ENCODE results near the gene FNDC5. TPM values are rescaled to one million over a fixed set of nuclear protein-coding genes. Genes with fewer than 3 reads are reported as not detected.

Gene FNDC5
- total and polyA plus RNA-seq, 10 of the 15 experiments (the other 5 are each of a cell fraction or from before 2014, with no cell fraction given): 0.01 to 0.29 (median 0.19) TPM; not detected in 4

- no peak for FAIRE-seq
- POLR2A ChIA-PET: interaction anchor here (0.6 kb wide), 1 partner anchor 43 kb away, joined by 5 read pairs; no protein-coding TSS in a partner anchor
- WGBS (ENCODE audit: insufficient coverage, insufficient replicate concordance, low lambda C conversion rate, missing lambda C conversion rate): 100% methylated on average over 1 of the region's 1 CpG
These were observed 6.8 kb downstream of the FNDC5 start for GRCh38 chr1:32863881-32864245.

GRCh38 chr1:32863218-32863880 is 7.4 kb downstream of the FNDC5 start:
- CTCF ChIA-PET: interaction anchor here (0.9 to 6.5 kb wide), 5 partner anchors 9 to 111 kb away, joined by 3 to 37 read pairs (median 4); no protein-coding TSS in a partner anchor
- WGBS (ENCODE audit: insufficient coverage, insufficient replicate concordance, low lambda C conversion rate, missing lambda C conversion rate): 95% methylated on average over 4 of the region's 4 CpGs
- FAIRE-seq: no peak
- no peaks in the 10 kb centered on the region for H4K20me1 ChIP-seq (ENCODE audit: control insufficient read depth, insufficient read depth)
- intact Hi-C loops (cut with micrococcal nuclease; ENCODE audit: unreplicated experiment) (no loop called here), in situ Hi-C loops (cut with MboI) (no loop called here)
- no peak overlapping the region for H3K4me3 ChIP-seq
- POLR2A ChIA-PET: interaction anchor here (0.6 kb wide), 2 partner anchors 13 to 43 kb away, joined by 3 to 5 read pairs; no protein-coding TSS in a partner anchor
- DNase-seq (ENCODE audit: low read depth, low spot score): no peak
- ATAC-seq: no peak
- H3K9ac ChIP-seq (ENCODE audit: control insufficient read depth, insufficient read depth, low read length): no peak overlapping the region
- H3K4me2 ChIP-seq (ENCODE audit: control insufficient read depth, insufficient read depth): no peak overlapping the region
- H3K36me3 ChIP-seq (ENCODE audit: control insufficient read depth in 2 of 2, insufficient read depth in 2 of 2, low read length in 1 of 2): peaks cover 7 to 22% of the 10 kb centered on the region in 2 experiments
- H3K4me1 ChIP-seq (ENCODE audit: control insufficient read depth, insufficient read depth, low read length): no peaks in the 10 kb centered on the region
- SMC1A ChIA-PET (ENCODE audit: uncharacterized antibody, unreplicated experiment): interaction anchor here (2.8 kb wide), 1 partner anchor 12 kb away, joined by 13 read pairs; no protein-coding TSS in a partner anchor
- no peak overlapping the region for H2AFZ ChIP-seq (ENCODE audit: control insufficient read depth, low read depth, low read length)
- no peak overlapping the region for H3K27ac ChIP-seq (ENCODE audit: control insufficient read depth, insufficient read depth)
- RAD21 ChIA-PET (ENCODE audit: unreplicated experiment): no interaction called here
- no peaks in the 10 kb centered on the region for H3K27me3 ChIP-seq (replicated peaks in 1 of 2; ENCODE audit: control insufficient read depth in 2 of 2, insufficient read depth in 2 of 2, low read length in 1 of 2)
- H3K79me2 ChIP-seq (ENCODE audit: control insufficient read depth, insufficient read depth, low read length): no peaks in the 10 kb centered on the region
- no TSS peak for BruUV-seq (replicated peaks)
- no peaks in the 10 kb centered on the region for H3K9me3 ChIP-seq (replicated peaks; ENCODE audit: control insufficient read depth, insufficient read depth, low read length)
- TF ChIP-seq, protein P1, sequence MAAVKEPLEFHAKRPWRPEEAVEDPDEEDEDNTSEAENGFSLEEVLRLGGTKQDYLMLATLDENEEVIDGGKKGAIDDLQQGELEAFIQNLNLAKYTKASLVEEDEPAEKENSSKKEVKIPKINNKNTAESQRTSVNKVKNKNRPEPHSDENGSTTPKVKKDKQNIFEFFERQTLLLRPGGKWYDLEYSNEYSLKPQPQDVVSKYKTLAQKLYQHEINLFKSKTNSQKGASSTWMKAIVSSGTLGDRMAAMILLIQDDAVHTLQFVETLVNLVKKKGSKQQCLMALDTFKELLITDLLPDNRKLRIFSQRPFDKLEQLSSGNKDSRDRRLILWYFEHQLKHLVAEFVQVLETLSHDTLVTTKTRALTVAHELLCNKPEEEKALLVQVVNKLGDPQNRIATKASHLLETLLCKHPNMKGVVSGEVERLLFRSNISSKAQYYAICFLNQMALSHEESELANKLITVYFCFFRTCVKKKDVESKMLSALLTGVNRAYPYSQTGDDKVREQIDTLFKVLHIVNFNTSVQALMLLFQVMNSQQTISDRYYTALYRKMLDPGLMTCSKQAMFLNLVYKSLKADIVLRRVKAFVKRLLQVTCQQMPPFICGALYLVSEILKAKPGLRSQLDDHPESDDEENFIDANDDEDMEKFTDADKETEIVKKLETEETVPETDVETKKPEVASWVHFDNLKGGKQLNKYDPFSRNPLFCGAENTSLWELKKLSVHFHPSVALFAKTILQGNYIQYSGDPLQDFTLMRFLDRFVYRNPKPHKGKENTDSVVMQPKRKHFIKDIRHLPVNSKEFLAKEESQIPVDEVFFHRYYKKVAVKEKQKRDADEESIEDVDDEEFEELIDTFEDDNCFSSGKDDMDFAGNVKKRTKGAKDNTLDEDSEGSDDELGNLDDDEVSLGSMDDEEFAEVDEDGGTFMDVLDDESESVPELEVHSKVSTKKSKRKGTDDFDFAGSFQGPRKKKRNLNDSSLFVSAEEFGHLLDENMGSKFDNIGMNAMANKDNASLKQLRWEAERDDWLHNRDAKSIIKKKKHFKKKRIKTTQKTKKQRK (IDR thresholded peaks at IDR 0.05; ENCODE audit: low read depth, low read length): no peak
- TF ChIP-seq, protein P2, sequence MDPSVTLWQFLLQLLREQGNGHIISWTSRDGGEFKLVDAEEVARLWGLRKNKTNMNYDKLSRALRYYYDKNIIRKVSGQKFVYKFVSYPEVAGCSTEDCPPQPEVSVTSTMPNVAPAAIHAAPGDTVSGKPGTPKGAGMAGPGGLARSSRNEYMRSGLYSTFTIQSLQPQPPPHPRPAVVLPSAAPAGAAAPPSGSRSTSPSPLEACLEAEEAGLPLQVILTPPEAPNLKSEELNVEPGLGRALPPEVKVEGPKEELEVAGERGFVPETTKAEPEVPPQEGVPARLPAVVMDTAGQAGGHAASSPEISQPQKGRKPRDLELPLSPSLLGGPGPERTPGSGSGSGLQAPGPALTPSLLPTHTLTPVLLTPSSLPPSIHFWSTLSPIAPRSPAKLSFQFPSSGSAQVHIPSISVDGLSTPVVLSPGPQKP (IDR thresholded peaks at IDR 0.05; ENCODE audit: low read depth, low read length): no peak
- TF ChIP-seq, protein P3, sequence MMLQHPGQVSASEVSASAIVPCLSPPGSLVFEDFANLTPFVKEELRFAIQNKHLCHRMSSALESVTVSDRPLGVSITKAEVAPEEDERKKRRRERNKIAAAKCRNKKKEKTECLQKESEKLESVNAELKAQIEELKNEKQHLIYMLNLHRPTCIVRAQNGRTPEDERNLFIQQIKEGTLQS (IDR thresholded peaks at IDR 0.05; ENCODE audit: borderline replicate concordance, extremely low read depth, low read depth, low read length): no peak
- TF ChIP-seq BRCA1 (IDR thresholded peaks at IDR 0.05; ENCODE audit: low read depth, low read length) (no peak), CBFB (IDR thresholded peaks at IDR 0.05; ENCODE audit: low read depth) (no peak), IRF5 (IDR thresholded peaks at IDR 0.05; ENCODE audit: borderline replicate concordance) (no peak), EP300 (IDR thresholded peaks at IDR 0.05; ENCODE audit: borderline replicate concordance in 1 of 2, control insufficient read depth in 1 of 2, low read depth in 2 of 2, low read length in 2 of 2) (no peak)

More at GRCh38 chr1:32863881-32864245, 6.8 kb downstream of the FNDC5 start:
- H3K79me2 ChIP-seq (ENCODE audit: control insufficient read depth, insufficient read depth, low read length): no peaks in the 10 kb centered on the region
- in situ Hi-C loops (cut with MboI) (no loop called here), intact Hi-C loops (cut with micrococcal nuclease; ENCODE audit: unreplicated experiment) (no loop called here)
- no peaks in the 10 kb centered on the region for H3K9me3 ChIP-seq (replicated peaks; ENCODE audit: control insufficient read depth, insufficient read depth, low read length)
- H3K36me3 ChIP-seq (ENCODE audit: control insufficient read depth in 2 of 2, insufficient read depth in 2 of 2, low read length in 1 of 2): peaks cover 7 to 19% of the 10 kb centered on the region in 2 experiments
- no peak overlapping the region for H3K9ac ChIP-seq (ENCODE audit: control insufficient read depth, insufficient read depth, low read length)
- DNase-seq (ENCODE audit: low read depth, low spot score) (no peak), ATAC-seq (no peak)
- no peaks in the 10 kb centered on the region for H4K20me1 ChIP-seq (ENCODE audit: control insufficient read depth, insufficient read depth)
- H2AFZ ChIP-seq (ENCODE audit: control insufficient read depth, low read depth, low read length): no peak overlapping the region
- H3K4me2 ChIP-seq (ENCODE audit: control insufficient read depth, insufficient read depth): no peak overlapping the region
- TF ChIP-seq ZZZ3 (IDR thresholded peaks at IDR 0.05; ENCODE audit: control insufficient read depth, insufficient read length, low read depth) (no peak), SP1 (IDR thresholded peaks at IDR 0.05; ENCODE audit: low read depth, low read length) (no peak), DPF2 (IDR thresholded peaks at IDR 0.05) (no peak), NBN (IDR thresholded peaks at IDR 0.05) (no peak)
- no peak overlapping the region for H3K27ac ChIP-seq (ENCODE audit: control insufficient read depth, insufficient read depth)
- ChIA-PET CTCF (interaction anchor here (1.3 to 6.5 kb wide), 4 partner anchors 9 to 91 kb away, joined by 3 to 37 read pairs (median 6); no protein-coding TSS in a partner anchor), SMC1A (ENCODE audit: uncharacterized antibody, unreplicated experiment) (interaction anchor here (2.8 kb wide), 1 partner anchor 12 kb away, joined by 13 read pairs; no protein-coding TSS in a partner anchor), RAD21 (ENCODE audit: unreplicated experiment) (no interaction called here)
- BruUV-seq (replicated peaks): no TSS peak
- H3K4me1 ChIP-seq (ENCODE audit: control insufficient read depth, insufficient read depth, low read length): no peaks in the 10 kb centered on the region
- H3K4me3 ChIP-seq: no peak overlapping the region
- H3K27me3 ChIP-seq (replicated peaks in 1 of 2; ENCODE audit: control insufficient read depth in 2 of 2, insufficient read depth in 2 of 2, low read length in 1 of 2): no peaks in the 10 kb centered on the region

All from GM12878 (cell line).